Stimulated activated CD4-positive, alpha-beta T cell treated with anti-CD3 and anti-CD28 coated beads, Interleukin-4, amount 100 ng/mL, for 4 hours (primary cell): ENCODE data around the gene HECW1.

Experiments used
- DNase-seq, 2 experiments: peaks; one replicate each; pipeline ENCODE4 v3.0.0-alpha.2; 2020

The HECW1 gene

GRCh38 chr7:43276547-43276946 lies 164.1 kb downstream of the HECW1 start:
- DNase-seq, result no peak

DNA sequence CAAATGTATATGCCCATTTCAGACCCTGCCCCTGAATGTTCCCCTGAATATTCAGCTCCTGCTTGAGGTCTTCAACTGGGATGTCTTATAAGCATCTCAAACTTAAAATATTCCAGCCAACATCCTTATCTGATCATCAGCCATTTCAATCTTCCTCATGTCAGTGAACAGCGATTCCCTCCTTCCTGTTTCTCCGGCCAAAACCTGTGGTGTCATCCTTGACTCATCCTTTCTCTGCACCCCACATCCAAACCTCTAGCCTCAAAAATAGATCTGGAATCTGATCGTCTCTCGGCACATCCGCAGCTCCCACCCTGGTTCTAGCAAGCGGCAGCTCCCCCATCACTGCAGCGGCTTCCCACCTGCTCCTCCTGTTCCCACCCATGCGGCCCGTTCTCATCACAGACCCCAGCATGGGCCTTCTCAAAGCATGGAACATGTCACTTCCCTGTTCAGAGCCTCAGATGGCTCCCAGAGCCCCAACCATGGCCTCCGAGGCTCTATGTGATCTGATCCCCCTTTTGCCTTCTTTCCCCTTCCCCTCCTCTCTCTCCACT lies 165.7 kb downstream of the HECW1 start:
- DNase-seq, result no peak

DNA sequence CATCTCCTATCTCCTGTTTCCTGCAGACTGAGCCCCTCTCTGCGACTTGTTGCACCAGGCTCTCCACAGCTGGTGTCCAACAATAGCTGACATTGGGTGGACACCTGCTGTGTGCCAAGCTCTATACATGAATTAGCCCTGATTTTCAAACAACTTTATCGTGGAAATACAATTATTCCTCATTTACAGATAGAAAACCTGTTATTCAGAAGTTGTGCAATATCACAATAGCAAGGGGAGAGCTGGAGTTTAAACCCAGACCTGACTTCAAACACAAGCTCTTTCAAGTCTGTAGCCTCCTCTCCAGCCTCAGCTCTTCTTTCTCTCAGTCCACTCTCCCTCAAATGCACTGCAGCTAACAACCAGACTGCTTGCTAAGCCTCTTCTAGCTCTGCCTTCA lies 168.8 kb downstream of the HECW1 start:
- DNase-seq, result no peak

GRCh38 chr7:43283706-43284105 lies 171.3 kb downstream of the HECW1 start:
- DNase-seq, result no peak

- no peak for DNase-seq
Measured at GRCh38 chr7:43289826-43290225, 177.4 kb downstream of the HECW1 start.

DNA sequence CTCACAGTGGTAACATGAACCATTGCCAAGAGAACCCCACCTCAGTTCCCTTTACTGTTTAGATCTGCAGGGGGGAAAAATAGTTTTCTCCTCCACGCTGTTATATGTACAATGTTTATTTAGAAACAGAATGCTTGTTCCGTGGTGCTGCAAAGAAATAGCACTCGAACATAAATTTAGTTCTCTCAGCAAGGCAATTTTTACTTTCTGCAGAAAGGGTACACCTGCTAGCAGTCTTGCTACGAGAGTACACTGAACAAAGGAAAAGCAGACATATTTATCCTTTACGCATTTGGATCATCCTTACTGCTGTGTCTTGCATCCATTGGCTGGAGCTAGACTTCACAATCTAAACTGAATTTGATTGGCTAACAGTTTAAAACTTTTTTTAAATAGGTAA lies 178.5 kb downstream of the HECW1 start:
- DNase-seq, result no peak

DNA sequence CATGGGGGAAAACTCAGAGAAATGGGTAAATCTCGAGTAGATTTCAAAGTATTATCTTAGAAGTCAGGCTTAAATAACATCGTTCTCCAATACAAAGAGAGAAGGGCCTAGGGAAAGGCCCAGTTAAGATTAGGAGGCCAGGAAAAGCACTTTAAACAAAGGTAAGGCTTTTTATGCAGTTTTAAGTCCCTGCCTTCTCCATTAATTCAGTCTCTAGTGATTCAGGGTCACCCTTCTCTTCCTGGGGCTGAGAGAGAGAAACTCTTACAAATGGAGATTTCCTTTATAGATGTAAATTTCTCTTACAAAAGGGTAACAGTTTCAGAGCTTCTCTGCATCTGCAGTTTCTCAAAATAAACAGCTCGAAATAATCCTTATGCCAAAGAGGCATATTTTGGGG lies 179.3 kb downstream of the HECW1 start:
- DNase-seq, result no peak

DNA sequence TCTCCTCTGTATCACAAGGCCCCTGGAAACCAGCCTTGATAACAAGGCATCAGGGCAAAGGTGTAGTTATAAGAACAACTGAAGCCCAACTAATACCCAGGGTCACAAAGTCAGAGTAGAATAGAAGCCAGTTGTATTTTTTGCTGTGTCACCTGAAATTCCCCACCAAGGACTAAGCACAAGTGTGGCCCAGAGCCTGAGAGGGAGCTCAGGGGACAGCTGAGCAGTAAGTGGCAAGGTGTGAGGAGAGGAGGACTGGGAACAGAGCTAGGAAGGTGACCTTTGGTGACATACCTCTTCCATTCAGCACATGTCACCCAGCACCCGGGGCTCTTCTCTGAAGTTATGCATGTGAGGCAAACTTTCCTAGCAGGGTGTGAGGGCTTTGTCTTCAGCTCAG lies 179.9 kb downstream of the HECW1 start:
- no peak for DNase-seq

DNA sequence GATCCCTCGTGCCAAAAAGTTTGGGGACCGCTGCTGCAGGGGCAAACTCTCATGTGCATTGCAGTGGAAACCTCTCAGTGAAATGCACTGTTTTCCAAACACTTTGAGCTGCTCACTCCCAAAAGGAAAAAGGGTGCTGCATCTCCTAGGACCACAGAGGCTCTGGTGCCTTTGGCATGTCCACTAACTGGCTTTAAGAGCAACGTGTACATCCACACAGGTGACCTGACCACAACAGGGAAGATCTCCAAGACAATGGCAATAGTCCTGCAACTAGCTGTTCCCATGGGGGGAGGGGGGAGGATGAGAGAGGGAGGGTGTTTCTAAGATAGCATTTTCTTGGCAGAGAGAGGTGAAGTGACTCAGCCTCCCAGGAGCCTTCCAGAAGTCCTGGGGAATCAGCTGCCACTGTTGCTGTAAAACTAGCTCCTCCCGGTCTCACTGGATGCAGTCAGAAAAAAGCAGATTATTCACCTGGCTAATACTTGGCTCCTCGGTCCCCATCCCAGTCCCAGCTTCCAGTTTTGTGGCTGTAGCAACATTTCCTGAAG lies 181.7 kb downstream of the HECW1 start:
- DNase-seq, result no peak

GRCh38 chr7:43295429-43295828 lies 183.0 kb downstream of the HECW1 start:
- no peak for DNase-seq

DNA sequence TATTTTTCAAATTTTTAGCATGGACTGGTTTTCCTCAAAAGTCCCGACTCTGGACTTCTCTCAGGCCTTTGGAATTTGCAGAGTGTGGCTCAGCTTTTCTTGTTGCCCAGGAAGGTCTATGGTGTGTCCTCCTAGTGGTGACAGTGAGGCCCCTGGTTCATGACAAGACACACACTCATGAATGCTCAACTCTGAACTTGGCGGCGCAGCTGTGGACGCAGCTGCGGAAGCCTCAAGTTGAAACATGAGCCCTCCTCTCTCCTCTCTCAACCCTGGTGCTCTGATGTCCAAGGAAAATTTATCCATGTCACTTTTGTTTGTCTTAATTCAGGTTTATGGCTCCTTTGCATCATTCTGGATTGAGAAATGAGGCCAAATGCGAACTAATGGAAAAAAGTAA lies 183.9 kb downstream of the HECW1 start:
- no peak for DNase-seq

DNA sequence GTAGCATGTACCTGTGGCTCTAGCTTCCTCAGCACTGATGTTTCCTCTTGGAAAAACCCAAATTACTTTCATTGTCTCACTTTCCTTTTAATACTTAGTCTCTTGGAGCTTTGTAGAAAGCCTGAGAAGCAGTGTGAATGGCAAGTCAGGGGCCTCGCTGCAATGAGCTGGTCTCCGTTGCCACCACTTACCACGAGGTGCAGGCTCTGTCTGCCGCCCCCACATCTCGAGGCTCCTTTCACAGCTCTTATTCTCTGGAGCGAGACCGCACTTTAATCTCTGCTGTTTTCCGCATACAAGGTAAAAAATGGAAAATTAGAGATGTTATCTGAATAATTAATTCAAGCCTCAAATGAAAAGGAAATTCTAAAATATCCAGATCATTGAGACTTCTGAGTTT lies 186.2 kb downstream of the HECW1 start:
- DNase-seq, result no peak

GRCh38 chr7:43300121-43300520 lies 187.7 kb downstream of the HECW1 start:
- DNase-seq, result no peak

- DNase-seq, result peak in 1 of 2 experiments; percentile 5
Measured at GRCh38 chr7:43302211-43302711, 189.8 kb downstream of the HECW1 start.

- DNase-seq, result no peak
Measured at GRCh38 chr7:43302773-43303460, 190.5 kb downstream of the HECW1 start.

DNA sequence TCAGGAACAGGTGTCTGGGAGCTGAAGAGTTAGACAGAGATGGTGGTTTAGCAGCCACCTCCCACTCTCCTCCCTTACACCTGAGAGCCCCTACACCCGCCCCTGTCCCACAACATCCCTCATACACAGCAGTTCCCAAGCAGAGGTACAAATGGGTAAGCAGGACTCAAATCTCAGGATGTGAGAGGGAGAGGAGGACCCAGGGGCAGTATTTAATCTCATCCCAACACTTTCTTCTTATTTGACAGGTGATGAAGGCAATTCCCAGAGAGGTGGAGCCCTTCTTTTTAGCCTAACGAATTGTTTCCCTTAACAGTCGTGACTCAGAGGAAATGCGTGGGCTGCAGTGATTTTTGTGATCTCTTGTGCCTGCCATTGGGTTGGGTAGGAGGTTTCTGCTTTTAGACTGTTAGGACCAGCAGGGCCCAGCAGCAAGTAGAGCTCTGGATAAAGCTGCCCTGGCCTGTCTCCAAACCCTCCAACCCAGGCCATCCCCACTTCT lies 191.3 kb downstream of the HECW1 start:
- peak; percentile 46 to 75 for DNase-seq

- no peak for DNase-seq
Measured at GRCh38 chr7:43306404-43306803, 194.0 kb downstream of the HECW1 start.

GRCh38 chr7:43307522-43307921 lies 195.1 kb downstream of the HECW1 start:
- DNase-seq, result no peak

- DNase-seq, result no peak
Measured at GRCh38 chr7:43308913-43309705, 196.7 kb downstream of the HECW1 start.

GRCh38 chr7:43309706-43310022 lies 197.2 kb downstream of the HECW1 start:
- DNase-seq, result no peak

DNA sequence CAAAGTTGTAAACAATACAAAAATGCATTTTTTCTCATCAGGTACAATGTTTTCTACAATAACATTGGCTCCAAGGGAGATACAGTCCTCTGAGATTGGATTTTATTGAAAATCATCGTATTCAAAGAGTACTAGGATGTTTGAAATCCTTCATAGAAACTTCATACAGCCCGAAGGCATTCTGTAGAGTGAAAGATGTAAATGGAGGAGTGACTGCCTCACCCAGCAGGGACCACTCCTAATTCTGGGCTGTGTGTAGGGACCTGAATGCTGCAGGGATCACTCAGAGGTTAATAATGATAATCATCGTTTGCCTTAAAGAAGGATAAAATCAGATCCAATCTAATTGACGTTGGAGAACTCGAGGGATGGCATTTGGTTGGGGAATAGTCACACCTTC lies 198.6 kb downstream of the HECW1 start:
- DNase-seq, result no peak

DNA sequence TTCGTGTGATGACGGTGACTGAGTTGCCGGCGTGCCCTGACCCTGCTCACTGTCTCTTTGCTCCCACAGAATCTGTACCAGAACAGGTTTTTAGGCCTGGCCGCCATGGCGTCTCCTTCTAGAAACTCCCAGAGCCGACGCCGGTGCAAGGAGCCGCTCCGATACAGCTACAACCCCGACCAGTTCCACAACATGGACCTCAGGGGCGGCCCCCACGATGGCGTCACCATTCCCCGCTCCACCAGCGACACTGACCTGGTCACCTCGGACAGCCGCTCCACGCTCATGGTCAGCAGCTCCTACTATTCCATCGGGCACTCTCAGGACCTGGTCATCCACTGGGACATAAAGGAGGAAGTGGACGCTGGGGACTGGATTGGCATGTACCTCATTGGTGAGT lies 199.2 kb downstream of the HECW1 start:
- DNase-seq, result no peak

- DNase-seq, result no peak
Measured at GRCh38 chr7:43313628-43314378, 201.4 kb downstream of the HECW1 start.
